ENCODE measurements around the gene COQ8A.
"Not testable (repeated sequence)": the region's sequence is repeated elsewhere in the genome, so short reads cannot be mapped to it uniquely, and the experiment has no call there.

Gene COQ8A

DNA sequence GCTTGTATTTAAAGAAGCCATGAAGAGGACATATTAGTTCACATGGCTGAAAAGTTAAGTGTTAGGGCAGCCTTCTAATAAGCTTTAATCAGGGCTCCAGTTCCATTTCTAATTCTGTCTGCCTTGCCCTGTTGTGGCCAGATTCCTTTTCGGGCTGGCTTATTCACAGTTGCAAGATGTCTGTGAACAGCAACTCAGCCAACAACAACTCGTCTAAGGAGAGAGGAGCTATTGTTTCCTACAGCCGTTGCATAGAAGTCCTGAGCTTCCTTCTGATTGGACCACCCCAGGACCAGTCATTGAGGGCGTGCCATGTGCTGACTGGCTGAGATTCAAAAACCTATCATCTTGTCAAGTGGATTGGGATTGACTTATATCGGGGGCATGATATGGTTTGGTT, 18.6 kb upstream of the COQ8A start:
- DNase-seq = no peak

DNA sequence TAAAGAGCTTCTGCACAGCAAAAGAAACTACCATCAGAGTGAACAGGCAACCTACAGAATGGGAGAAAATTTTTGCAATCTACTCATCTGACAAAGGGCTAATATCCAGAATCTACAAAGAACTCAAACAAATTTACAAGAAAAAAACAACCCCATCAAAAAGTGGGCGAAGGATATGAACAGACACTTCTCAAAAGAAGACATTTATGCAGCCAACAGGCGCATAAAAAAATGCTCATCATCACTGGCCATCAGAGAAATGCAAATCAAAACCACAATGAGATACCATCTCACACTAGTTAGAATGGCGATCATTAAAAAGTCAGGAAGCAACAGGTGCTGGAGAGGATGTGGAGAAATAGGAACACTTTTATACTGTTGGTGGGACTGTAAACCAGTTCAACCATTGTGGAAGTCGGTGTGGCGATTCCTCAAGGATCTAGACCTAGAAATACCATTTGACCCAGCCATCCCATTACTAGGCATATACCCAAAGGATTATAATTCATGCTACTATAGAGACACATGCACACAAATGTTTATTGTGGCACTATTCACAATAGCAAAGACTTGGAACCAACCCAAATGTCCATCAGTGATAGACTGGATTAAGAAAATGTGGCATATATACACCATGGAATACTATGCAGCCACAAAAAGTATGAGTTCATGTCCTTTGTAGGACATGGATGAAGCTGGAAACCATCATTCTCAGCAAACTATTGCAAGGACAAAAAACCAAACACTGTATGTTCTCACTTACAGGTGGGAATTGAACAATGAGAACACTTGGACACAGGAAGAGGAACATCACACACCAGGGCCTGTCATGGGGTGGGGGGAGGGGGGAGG, 10.6 kb upstream of the COQ8A start:
- DNase-seq = not testable (repeated sequence)

DNA sequence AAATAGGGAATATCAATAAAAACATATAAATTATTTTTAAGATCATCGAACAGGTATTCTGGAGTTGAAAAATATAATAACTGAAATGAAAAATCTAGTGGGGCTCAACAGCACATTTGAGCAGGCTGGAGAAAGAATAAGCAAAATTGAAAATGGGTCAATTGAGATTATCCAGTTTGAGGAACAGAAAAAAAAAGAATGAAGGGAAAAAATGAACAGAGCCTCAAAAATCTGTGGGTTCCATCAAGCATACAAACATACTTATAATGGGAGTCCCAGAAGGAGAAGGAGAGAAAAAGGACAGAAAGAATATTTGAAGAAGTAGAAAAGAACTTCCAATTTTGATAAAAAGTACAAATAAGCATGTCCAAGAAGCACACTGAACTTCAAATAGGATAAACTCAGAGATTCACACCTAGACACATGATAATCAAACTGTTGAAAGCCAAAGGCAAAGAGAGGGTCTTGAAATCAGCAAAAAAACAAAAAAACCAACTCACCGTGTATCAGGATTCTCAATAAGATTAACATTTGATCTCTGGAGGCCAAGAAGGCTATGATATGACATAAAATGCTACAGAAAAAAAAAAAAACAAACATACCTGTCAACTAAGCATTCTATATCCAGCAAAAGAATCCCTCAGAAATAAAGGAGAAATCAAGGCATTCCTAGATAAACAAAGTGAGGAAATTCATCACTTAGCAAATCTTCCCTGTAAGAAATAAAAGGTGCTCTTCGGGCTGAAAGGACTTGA, 5.4 kb upstream of the COQ8A start:
- DNase-seq = no peak

DNA sequence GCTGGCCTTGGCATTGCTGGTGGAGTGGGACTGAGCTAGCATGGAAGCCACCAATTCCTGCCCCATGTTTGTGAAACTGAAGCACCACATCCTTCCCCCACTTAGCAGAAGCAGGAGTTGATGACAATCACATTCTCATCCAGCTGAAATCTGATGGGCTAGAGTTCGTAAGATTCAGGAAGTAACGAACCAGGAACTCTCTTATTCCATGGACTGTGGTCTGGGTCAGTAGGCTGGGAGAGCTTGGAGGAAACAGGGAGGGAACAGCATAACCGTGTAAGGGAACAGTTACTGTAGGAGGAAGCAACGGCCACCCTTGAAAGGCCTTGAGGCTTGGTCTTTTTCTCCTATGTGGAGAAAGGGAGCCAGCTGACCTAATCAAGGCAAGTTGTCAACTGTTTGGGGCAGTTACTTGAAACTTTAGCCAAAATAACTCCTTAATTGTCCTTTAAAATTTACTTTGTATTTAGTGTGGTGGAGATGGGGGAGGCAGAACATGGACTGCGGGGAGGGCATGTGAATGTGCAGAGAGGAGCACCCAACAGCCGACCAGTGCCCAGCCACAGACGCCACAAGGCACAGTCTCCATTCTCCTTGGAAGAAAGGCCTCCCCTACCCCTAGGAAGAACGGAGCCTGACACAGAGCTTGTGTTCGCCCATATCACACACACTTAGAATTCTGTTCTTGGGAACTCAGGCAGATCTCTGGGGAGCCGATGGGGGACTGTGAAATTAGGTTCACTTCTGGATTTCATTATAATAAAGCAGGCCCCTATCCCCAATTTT, 2.0 kb upstream of the COQ8A start:
- DNase-seq = no peak

DNA sequence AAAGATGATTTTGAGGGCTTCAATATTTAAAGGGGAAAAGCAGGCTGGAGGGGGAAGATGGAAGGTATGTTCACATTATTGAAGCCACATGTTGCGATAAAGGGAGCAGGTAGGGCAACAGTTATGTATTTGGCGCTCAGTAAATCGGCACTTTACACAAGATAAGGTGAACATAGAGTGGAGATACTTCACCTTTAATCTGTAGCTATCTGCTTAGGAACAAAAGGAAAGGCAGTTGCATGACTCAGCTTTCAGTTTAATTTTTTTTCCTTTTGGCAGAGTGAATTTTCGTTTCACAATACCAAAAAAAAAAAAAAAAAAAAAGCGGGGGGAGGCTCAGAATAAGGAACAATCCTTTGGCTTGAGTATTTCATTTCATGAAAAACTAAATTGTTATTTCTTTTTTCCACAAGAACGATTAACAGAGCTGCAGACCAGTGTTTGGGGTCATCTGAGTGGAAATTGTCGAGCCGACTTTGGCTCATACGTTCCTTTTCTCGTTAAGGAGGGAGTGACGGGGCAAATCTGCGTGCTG, 1.1 kb upstream of the COQ8A start:
- no peak for DNase-seq

DNA sequence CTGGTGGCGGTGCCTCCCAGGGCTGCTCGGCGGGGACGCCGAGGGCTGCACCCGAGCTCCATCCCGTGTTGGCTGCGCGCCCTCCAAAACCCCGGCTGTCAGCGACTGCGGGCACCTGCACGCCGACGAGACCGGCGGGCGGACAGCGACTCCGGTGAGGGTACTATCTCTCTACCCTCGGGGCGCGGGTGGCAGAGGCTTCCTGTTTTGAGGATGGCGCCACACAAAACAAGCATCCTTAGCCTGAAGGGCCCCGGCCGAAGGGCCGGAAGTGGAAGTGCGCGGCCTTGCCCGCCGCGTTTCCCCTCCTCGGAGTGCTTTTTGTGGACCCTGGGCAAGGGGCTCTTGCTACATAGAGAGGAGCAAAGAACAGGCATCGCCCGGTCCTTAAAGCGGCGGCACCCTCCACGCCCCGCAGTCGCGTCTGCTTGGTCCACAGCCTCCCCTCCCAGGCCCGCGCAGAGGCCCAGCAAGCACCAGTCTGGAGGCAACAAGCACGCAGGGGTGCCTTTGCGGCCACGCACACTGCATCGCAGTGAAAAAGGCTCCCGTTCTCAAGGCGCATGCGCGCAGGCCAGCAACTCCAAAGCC, 561 bp upstream of the COQ8A start:
- peak in 40 of 51 donors; percentile 34 to 98 (median 72) for DNase-seq

DNA sequence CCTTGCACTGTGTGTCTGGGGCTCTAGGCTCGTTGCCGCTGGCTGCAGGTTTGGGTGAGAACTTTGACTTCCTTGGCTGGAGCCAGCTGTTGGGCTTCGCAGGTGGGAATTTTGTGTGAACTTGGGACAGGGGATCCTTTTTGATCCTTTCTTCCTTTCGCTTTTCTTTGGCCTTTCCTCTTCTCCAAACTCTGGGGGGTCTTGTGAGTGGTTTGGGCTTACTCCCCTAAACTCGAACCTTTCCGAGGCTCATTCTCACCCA, 643 bp downstream of the COQ8A start:
- DNase-seq = no peak

DNA sequence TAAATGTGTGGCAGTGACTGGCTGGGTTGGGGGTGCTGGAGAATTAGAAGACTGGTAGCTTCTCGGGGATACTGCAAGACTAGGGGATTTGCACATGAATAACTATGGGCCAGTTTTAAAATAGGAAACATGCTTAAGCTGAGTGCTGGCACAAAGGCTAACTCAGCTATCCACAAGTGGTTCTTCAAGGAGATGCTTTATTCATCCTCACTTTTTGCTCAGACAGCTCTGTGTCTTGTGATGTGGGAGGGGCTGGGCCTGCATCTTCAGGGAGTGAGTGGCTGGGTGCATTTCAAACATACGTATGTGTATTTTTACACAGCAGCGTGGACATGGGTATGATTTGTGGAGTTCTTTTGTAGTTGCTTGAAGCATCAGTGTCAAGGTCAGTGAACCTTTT, 2.3 kb downstream of the COQ8A start:
- no peak for DNase-seq

DNA sequence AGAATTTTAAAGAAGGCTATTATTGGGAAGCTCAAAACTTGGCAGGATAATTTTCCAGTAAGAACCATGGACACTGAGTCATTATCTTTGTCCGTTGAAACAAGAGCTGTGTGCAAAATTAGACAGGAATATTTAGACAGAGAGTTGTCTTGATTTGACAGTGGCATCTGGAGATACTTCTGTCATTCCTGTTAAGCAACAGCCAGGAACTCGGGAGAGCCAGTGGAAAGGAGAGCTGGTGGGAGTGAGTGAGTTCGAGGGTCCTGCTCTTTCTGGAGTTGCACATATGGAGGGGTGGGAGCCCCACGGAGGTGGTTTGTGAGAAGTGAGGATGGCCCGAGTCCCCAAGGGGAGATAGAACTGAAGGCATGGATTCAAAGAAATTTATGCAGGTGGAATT, 3.1 kb downstream of the COQ8A start:
- DNase-seq = no peak

DNA sequence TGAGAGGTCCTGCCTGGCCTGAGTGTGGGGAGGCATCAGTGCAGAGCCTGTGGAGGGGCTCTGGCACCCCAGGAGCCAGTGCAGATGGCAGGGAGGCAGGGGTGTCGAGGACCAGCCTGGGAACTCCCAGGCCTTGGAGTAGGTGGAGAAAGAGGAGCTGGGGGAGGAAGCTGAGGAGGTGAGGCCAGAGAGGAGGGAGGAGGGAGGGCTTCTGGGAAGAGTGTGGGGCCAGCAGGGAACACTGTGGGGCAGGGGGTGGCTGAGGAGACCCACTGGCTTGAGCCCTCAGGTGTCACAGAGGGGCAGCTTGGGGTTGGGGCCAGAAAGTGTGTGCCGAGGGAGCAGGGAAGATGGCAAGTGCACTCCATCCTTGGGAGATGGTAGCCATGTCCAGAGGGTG, 3.8 kb downstream of the COQ8A start:
- no peak for DNase-seq

DNA sequence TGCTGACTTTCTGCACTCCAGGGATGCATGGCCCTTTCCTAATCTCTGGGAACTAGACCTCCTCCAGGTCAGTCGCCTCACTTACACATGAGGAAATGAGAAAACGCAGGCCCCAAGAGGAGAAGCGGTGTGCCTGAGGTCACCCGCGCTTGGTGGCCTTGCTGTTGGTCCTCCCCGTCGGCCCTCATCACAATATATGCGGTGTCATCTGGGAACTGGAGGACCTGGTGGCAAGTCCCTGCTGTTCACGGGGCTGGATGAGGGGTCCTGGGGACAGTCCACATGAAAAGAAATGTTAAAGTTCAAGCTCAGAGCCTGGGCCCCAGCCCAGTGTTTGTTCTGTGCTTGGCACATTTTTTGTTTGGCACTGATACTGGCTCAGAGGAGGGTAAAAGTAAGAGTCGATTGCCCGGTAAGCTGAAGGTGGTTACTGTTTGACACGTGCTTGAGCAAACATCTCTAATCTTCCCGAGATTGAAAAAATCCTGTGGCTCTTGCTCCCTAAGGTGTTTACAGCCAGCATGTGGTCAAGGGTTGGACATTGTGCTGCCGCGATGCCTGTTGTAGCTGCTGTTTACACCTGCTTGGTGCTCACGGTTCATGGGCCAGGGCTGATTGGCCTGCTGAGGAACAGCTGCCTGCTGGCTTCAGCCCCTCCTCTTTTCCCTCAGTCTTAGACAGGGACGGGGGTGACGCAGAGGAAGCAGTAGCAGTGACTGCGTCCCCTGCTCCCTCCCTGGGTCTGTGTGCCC, 5.2 kb downstream of the COQ8A start:
- DNase-seq = peak in 1 of 51 donors; percentile 11

DNA sequence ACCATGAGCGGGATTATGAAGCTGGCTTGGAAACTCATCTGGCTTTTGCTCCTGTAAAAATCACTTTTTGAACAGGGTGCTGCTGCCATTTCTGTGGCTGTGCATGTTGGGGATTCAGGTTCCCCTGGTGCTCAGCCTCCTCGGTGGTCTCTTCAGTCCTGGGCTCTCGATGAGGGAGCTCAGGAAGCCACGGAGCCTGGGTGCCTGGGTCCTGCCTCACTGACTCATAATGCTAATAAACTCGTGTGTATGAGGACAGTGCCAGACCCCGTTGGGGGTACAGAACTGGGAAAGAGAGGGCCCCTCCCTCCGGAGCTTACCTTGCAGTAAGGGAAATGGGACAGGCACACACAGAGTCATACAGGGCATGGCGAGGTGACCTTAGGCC, 5.8 kb downstream of the COQ8A start:
- no peak for DNase-seq

DNA sequence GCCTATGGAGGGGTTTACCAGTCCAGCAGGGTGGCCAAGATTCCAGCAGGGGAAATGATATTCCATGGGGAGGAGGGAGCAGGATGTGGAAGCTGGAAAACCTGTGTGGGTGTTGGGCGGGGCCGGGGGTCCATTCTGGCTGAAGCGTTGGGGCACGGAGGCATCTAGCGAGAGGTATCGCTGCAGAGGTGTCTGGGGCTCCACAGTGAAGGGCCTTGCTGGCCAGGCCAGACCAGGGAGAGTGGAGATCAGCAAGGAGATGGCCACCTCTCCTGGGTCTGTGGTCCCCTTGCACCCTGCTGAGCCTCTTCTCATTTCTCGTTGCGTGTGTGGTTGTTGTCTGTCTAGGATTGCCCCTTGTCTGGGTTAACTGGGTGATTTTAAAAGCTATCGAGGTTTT, 6.2 kb downstream of the COQ8A start:
- no peak for DNase-seq

DNA sequence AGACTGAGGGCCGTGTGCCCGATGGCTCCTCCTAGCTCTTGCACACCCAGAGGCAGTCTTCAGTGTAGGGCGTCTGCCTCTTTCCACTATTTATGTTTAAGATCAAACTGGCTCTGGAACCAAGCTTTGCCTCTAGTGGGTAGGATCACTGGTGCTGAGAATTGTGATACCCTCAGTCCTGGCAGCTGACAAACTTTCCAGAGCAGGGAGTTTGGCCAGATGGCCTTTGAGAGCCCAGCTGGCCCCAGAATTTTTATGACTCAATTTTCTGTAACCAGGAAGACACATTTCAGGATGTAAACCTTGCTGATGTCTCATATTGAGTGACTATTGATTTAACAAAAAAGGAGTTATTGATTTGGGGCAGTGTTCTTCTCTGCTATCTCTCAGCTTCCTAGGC, 6.7 kb downstream of the COQ8A start:
- DNase-seq = no peak

DNA sequence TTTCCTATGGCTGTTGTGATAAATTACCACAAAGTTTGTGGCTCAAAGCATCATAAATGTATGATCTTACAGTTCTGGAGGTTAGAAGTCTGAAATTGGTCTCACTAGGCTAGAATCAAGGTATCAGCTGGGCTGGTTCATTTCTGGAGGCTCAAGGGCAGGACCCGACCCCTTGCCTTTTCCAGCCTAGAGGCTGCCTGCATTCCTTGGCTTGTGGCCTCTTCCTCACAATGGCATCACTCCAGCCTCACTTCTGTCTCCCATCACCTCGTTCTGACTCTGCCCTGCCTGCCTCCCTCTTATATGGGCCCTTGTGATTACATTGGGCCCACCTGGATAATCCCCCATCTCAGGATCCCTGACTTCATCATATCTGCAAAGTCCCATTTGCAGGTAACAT, 8.0 kb downstream of the COQ8A start:
- no peak for DNase-seq

DNA sequence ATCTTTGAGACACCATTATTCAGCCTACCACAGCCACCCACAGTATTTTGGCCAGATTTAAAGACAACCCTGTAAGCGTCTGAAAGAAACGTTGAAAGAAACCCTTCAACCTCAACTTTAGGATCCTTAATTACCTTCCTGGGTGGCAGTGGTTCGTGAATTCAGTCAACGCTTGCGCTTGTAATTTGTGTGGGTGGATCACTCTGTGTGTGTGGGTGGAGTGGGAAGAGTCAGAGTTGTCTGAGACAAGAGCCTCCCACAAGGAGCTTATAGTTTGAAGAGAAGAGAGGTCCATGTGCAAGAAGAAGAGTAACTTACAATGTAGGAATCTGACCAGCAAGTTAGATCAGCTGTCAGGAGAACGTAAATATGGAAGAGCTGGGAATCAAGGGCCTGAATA, 8.4 kb downstream of the COQ8A start:
- no peak for DNase-seq

DNA sequence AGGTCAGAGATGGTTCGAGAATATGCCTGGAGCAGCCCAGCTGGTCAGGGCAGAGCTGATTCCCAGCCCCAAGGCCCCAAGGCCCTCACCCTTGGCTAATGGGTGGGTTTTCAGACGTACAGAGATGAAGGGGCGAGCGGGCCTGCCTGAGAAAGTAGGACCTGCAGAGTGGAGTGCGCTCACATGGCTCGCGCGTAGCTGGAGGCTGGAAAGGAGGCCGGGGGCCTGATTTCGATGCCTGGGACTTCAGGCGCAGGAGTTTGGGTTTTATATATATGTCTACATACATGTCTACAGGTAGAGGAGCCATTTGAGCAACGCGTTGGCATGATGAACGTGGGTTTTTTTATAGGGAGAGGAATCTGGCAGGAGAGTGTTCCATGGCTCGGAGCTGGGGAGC, 8.9 kb downstream of the COQ8A start:
- no peak for DNase-seq

DNA sequence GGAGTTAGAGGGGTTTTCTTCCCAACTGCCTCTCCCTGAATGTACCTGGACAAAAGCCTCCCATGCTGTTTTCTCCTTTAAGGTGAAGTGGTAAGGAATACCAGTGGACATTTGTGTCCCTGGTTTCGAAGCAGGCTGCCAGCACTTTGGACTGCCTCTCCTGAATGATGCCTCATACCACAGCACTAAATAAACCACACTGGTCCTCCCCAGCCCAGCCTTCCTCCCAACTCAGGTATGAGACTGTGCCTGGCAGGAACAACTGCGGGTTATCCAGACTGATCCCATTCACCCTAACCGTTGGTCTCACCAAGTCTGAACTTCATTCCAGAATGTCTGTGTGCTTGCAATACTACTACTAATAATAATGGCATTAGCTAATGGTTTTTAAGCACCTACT, 9.3 kb downstream of the COQ8A start:
- no peak for DNase-seq

DNA sequence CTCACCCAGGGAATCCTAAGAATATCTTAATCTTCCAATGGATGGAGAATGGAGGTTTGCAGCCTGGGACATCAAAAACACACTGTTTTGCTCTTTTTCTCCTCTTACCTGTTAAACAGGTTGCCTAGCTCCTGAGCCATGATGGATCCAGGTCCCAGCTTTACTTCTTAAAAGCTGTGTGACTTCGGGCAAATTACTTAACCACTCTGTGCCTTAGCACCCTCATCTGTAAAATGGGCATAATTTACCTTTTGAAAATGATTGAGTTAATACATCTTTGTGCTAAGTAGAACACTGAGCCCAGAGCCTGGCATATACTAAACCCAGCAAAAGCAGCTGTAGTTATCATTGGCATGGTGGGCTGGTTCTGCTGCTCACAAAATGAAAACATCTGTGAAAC, 10.2 kb downstream of the COQ8A start:
- DNase-seq = no peak

DNA sequence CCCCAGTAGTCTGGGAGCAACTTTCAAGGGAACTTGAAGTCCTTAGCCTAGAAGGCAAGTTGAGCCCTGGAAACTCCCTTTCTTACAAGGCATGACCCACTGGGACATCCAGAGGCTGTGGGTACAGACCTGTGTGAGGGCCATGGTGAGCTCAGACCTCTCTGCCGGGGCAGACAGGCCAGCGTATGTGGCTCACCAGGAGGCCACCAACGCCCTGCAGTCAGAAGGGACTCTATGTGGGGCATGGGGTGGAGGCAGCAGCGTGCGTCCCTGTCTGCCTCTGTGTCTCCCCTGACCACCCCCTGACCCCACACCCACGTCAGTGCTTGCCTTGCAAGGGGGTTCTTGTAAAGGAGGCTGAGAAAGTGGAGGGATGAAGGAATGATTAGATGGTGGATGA, 10.8 kb downstream of the COQ8A start:
- DNase-seq = no peak

All from hypothalamus (tissue), 51 donors.